ENCODE results near the gene DRG2.

The DRG2 gene

DNA sequence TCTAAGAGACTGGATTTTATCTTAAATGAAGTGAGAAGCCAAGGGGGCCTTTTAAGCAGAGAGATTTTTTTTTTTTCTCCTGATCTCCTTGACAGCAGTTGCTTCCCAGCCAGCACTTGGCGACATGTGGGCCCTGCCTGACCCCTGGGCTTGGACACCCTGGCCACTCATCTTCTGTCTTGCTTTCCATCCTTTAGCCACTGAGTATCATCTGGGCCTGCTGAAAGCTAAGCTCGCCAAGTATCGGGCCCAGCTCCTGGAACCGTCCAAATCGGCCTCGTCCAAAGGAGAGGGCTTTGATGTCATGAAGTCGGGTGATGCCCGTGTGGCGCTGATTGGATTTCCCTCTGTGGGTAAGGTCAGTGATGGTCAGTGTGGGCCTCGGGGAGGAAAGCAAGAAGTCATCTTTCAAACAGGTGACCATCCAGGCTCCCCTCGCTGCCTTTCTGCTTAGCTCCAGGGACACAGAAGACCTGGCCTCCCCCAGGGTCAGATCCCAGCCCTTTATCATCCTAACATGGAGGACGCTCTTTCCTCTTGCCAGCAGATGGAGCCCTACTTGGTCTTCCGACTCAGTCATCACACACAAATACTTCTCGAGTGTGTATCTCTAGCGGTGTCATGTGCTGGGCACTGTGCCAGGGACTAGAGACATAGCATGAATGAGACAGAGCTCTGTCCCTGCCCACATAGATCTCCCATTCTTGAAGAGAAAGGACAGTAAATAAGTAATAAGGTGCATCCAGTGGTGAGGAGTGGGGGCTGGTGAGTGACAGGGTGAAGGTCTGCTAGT is 6.1 kb downstream of the DRG2 start:
- TF ChIP-seq EZH2phosphoT487 (IDR thresholded peaks at IDR 0.05; ENCODE audit: borderline replicate concordance): no peak
- TF ChIP-seq, protein P1, sequence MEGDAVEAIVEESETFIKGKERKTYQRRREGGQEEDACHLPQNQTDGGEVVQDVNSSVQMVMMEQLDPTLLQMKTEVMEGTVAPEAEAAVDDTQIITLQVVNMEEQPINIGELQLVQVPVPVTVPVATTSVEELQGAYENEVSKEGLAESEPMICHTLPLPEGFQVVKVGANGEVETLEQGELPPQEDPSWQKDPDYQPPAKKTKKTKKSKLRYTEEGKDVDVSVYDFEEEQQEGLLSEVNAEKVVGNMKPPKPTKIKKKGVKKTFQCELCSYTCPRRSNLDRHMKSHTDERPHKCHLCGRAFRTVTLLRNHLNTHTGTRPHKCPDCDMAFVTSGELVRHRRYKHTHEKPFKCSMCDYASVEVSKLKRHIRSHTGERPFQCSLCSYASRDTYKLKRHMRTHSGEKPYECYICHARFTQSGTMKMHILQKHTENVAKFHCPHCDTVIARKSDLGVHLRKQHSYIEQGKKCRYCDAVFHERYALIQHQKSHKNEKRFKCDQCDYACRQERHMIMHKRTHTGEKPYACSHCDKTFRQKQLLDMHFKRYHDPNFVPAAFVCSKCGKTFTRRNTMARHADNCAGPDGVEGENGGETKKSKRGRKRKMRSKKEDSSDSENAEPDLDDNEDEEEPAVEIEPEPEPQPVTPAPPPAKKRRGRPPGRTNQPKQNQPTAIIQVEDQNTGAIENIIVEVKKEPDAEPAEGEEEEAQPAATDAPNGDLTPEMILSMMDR (conservative IDR thresholded peaks at IDR 0.05; ENCODE audit: low read length): peak; percentile 59
- no peak overlapping the region for H3K4me3 ChIP-seq (ENCODE audit: low read length, poor library complexity, severe bottlenecking)
- peaks cover 5% of the 10 kb centered on the region; the same call in 1 of the 2 replicates for H3K36me3 ChIP-seq (ENCODE audit: insufficient read depth, low read length)
- no peak overlapping the region for H3K4me2 ChIP-seq (ENCODE audit: low read depth, low read length, poor library complexity, severe bottlenecking)
- no peaks in the 10 kb centered on the region for H3K27me3 ChIP-seq (ENCODE audit: insufficient read depth, low read length, poor library complexity, severe bottlenecking)
- H3K4me1 ChIP-seq (ENCODE audit: insufficient read depth, low read length, poor library complexity, severe bottlenecking): peaks cover 7% of the 10 kb centered on the region
- H3K9ac ChIP-seq (ENCODE audit: low read depth, low read length, poor library complexity, severe bottlenecking): no peak overlapping the region
- no peaks in the 10 kb centered on the region for H3K9me2 ChIP-seq (replicated peaks; ENCODE audit: low read depth, low read length)
- H4K20me1 ChIP-seq (ENCODE audit: insufficient read depth, low read length, poor library complexity, severe bottlenecking): no peaks in the 10 kb centered on the region
- H3K9me3 ChIP-seq (ENCODE audit: insufficient read depth, low read depth, low read length): no peaks in the 10 kb centered on the region
- H3K79me2 ChIP-seq (ENCODE audit: insufficient read depth, low read length): peaks cover 12% of the 10 kb centered on the region
- no peaks in the 10 kb centered on the region for H3F3A ChIP-seq (ENCODE audit: low read depth)
- H2AFZ ChIP-seq (ENCODE audit: low read length): no peak overlapping the region

DNA sequence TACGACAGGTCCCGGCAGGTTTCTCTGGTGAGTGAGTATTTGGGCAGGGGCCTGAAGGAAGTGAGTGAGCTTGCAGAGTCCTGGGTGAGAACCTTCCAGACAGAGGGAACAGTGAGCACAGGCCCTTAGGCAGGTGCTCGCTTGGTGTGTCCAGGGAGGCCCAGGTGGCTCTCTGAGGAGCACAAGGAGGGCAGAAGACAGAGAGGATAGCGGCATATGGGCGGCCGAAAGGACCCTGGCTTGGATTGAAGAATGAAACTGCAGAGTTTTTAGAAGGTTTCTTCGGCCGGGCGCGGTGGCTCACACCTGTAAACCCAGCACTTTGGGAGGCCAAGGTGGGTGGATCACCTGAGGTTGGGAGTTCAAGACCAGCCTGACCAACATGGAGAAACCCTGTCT is 6.7 kb downstream of the DRG2 start:
- Histone ChIP-seq H3K4me3 (ENCODE audit: low read length, poor library complexity, severe bottlenecking) (no peak overlapping the region), H3K9ac (ENCODE audit: low read depth, low read length, poor library complexity, severe bottlenecking) (no peak overlapping the region), H3F3A (ENCODE audit: low read depth) (no peaks in the 10 kb centered on the region), H4K20me1 (ENCODE audit: insufficient read depth, low read length, poor library complexity, severe bottlenecking) (no peaks in the 10 kb centered on the region), H3K79me2 (ENCODE audit: insufficient read depth, low read length) (peaks cover 6% of the 10 kb centered on the region), H3K36me3 (ENCODE audit: insufficient read depth, low read length) (peaks cover 11% of the 10 kb centered on the region; the same call in 1 of the 2 replicates), H3K4me1 (ENCODE audit: insufficient read depth, low read length, poor library complexity, severe bottlenecking) (peaks cover 4% of the 10 kb centered on the region), H3K27me3 (ENCODE audit: insufficient read depth, low read length, poor library complexity, severe bottlenecking) (no peaks in the 10 kb centered on the region), H3K4me2 (ENCODE audit: low read depth, low read length, poor library complexity, severe bottlenecking) (no peak overlapping the region), H3K9me2 (replicated peaks; ENCODE audit: low read depth, low read length) (no peaks in the 10 kb centered on the region), H3K9me3 (ENCODE audit: insufficient read depth, low read depth, low read length) (no peaks in the 10 kb centered on the region), H2AFZ (ENCODE audit: low read length) (no peak overlapping the region)
- TF ChIP-seq EZH2phosphoT487 (IDR thresholded peaks at IDR 0.05; ENCODE audit: borderline replicate concordance): no peak
- TF ChIP-seq, protein P1 (conservative IDR thresholded peaks at IDR 0.05; ENCODE audit: low read length): no peak

DNA sequence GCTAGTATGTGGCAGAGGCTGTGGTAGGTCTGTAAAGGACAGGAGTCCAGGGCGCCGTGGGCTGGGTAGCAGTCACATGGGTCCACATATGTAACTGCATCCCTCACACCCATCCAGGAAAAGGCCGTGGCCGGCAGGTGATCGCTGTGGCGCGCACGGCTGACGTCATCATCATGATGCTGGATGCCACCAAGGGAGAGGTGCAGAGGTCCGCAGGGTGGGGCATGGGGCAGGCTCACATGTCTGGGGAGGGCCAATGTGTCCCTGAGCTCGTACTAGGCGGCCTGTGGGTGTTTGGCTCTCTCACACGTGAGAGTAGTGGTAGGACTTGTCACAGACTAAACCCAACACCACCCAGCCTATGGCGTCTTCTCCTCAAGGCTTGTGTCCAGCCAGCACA is 11.8 kb downstream of the DRG2 start:
- Histone ChIP-seq H3K36me3 (ENCODE audit: insufficient read depth, low read length) (peaks cover 23% of the 10 kb centered on the region; the same call in 1 of the 2 replicates), H3K4me2 (ENCODE audit: low read depth, low read length, poor library complexity, severe bottlenecking) (no peak overlapping the region), H3K4me1 (ENCODE audit: insufficient read depth, low read length, poor library complexity, severe bottlenecking) (no peaks in the 10 kb centered on the region), H2AFZ (ENCODE audit: low read length) (no peak overlapping the region), H3F3A (ENCODE audit: low read depth) (no peaks in the 10 kb centered on the region), H3K79me2 (ENCODE audit: insufficient read depth, low read length) (no peaks in the 10 kb centered on the region), H3K9me2 (replicated peaks; ENCODE audit: low read depth, low read length) (no peaks in the 10 kb centered on the region), H3K9ac (ENCODE audit: low read depth, low read length, poor library complexity, severe bottlenecking) (no peak overlapping the region), H3K9me3 (ENCODE audit: insufficient read depth, low read depth, low read length) (no peaks in the 10 kb centered on the region), H3K4me3 (ENCODE audit: low read length, poor library complexity, severe bottlenecking) (no peak overlapping the region), H4K20me1 (ENCODE audit: insufficient read depth, low read length, poor library complexity, severe bottlenecking) (no peaks in the 10 kb centered on the region), H3K27me3 (ENCODE audit: insufficient read depth, low read length, poor library complexity, severe bottlenecking) (no peaks in the 10 kb centered on the region)
- TF ChIP-seq EZH2phosphoT487 (IDR thresholded peaks at IDR 0.05; ENCODE audit: borderline replicate concordance): no peak
- TF ChIP-seq, protein P1 (conservative IDR thresholded peaks at IDR 0.05; ENCODE audit: low read length): no peak
